Measurements from ENCODE around the gene SYT8.
A peak's percentile ranks its signal among the peaks of the same experiment; 100 is the strongest.

SYT8 gene

DNA sequence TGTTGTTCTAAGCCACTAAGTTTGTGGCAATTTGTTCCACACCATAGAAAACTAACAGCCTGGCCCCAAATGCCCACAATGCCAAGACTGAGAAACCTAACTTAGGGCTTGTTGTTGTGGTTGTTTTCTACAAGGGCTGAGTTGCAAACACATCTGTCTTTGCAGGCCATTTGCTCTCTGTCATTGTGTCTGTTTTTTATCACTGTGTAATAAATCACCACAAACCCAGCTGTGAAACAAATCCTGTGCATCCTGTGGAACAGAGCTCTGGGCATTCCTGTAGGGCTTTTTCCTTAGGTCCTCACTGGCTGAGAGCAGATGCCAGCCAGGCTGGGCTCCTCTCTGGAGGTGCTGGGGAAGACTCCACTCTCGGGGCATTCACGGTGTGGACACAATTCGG is 15.7 kb upstream of the SYT8 start:
- DNase-seq, result no peak

DNA sequence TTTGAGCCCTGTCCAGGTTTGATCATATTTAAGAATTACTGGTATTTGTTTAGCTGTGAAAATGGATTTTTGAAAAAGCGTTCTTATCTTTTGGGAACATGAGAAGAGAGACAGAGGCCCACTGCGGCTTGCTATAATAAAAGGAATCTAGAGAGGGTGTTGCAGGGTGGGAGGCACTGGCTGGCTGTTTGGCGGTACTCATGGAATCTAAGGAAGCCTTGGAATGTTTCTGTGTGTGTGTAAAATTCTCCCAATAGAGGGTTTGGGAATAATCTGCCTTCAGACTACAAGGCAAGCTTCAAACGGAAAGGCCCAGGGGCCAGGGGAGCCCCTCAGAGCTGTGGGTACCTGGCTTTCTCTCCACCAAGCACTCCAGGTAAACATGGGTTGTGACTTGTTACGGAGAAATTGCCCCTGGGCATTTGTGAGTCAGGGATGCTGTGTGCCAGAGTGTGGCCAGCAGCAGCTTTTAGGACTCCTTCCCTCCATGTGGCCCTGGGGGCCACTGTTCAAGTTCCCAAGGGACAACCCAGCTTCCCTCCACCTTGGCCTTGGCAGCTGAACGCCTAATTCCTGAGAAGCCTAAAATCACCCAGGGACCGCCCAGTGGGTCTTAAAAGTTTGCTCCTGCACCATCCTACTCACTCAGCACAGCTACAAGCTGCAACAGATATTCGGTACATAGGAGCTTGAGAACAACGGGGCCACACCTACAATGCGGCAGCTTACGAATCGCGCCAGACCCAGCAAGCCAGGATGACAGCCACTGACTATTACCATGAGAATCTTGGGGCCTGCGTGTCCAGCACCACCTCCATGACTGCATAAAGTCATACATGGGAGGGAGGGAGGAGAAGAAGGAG is 14.1 kb upstream of the SYT8 start:
- DNase-seq, result no peak

DNA sequence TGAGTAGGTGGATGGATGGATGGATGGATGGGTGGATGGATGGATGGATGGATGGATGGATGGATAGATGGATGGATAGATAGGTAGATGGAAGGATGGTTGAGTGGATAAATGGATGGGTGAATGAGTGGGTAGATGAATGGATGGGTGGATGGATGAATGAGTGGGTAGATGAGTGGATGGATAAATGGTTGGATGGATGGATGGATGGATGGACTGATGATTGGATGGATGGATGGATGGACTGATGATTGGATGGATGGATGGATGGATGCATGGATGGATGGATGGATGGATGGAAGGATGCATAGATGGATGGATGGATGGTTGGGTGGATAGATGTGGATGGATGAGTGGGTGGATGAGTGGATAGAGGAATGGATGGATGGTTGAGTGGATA is 13.2 kb upstream of the SYT8 start:
- DNase-seq, result no peak

GRCh38 chr11:1822648-1823375 is 12.0 kb upstream of the SYT8 start:
- no peak for DNase-seq

GRCh38 chr11:1823376-1824220 is 11.2 kb upstream of the SYT8 start:
- DNase-seq, result no peak

DNA sequence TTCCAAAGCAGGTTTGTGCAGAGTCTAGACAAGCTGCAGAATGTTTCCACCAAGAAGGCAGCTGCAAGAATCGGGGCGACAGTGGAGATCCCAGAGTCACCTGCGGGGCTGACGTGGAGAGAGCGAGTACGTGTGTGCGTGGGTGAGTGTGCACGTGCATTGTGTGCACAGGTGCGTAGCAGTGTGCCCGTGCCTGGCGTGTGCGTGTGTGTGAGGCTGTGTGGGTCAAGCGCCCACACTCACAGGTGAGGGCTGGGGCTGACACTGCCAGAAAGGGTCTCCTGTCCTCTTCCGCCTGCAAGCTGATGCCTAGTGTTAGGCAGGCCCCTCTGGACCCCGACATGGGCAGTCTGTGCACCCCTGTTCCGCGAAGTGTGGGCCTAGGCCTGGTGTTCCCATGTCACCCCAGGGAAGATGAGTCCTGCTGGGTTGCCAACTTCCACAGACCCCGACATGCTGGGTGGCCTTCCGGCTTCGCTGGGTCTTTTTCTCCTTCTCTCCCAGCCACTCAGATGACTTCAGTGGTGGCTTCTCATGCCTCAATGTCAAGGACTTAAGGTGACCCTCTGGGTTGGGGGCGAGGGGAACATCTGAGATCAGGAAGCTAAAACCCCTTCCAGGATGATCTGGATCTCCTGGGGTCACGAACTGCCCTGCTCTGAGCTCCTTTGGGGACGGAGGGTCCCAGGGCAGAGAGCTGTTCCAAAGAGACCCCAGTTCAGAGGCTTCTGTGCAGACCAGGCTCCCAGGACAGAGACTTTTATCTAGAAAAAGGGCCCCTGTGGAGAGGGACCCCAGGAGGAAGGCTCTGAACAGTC is 10.4 kb upstream of the SYT8 start:
- no peak for DNase-seq

GRCh38 chr11:1825039-1825740 is 9.6 kb upstream of the SYT8 start:
- no peak for DNase-seq

- no peak for DNase-seq
These were observed 8.9 kb upstream of the SYT8 start for GRCh38 chr11:1825785-1826451.

DNA sequence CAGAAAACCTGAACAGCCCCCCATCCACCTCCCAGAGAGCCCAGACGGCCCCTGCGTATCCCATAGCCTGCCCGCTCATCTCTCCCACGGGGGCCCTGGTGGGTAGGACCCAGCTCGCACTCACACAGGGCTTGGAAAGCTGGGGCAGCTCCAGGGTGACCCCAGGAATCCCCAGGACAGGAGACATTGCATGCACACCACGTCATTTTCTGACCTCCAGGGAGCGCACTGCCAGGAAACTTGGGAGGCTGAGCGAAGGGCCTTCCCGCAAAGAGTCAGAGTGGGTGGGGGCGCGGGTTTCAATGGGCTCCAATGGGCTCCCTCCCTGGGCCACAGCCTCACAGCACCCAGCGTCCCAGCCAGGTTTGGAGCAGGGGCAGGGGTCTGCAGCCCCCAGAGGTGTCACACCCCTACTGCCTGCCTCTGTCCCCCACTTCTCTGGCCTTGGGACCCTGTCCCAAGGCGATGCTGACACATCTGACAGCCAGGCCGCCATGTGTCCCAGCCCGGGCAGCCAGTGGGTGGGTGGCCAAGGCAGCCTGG is 8.2 kb upstream of the SYT8 start:
- no peak for DNase-seq

GRCh38 chr11:1827095-1827813 is 7.5 kb upstream of the SYT8 start:
- peak; percentile 5 for DNase-seq

DNA sequence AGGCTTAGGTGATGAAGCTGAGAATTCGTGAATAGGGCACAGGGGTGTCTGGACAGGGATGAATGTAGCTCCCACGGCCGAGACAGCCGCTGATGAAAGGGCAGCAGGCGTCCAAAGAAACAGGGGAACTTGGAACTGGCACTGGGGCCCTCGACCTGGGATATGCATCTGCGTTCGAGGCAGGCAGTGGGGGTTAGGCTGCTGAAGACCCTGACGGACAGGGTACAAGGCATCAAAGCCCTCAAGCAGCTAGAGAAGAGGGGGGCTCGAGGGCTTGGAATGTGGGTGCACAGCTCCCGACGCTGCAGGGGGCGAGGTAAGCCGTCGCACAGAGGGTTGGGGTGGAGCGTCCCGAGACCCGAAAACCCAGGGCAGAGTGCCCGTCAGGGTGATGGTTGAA is 6.9 kb upstream of the SYT8 start:
- DNase-seq, result no peak

DNA sequence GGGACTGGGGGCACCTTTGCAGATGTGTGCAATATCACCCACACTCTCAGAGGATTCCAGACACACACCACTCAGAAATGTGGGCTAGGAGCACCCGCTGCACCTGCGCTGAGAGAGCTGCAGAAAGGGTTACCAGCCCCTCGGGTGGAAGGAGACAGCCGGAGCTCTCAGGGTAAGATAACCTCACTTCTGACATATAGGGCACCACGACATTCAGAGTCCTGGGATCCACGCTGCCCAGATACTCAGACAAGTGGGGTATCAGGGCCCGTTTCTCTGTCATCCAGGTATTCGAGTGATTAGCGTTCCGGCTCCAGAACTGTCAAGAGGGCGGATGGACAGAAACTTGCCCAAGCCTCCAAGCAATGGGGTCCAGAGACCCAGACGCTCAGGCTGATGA is 6.2 kb upstream of the SYT8 start:
- DNase-seq, result no peak

GRCh38 chr11:1829039-1829820 is 5.6 kb upstream of the SYT8 start:
- no peak for DNase-seq

DNA sequence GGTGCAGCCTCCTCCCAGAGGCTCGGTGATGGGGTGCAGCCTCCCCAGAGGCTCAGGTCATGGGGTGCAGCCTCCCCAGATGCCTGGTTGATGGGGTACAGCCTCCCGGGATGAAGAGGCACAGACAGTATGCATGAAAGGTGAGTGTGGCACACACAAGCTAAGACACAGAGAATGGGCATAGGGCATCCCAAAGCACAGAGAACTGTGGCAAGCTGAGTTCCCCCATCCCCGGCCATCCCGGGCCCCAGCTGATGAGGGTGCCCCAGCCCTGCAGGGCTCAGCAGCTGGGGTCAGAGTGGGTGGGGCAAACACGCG is 4.8 kb upstream of the SYT8 start:
- DNase-seq, result no peak

DNA sequence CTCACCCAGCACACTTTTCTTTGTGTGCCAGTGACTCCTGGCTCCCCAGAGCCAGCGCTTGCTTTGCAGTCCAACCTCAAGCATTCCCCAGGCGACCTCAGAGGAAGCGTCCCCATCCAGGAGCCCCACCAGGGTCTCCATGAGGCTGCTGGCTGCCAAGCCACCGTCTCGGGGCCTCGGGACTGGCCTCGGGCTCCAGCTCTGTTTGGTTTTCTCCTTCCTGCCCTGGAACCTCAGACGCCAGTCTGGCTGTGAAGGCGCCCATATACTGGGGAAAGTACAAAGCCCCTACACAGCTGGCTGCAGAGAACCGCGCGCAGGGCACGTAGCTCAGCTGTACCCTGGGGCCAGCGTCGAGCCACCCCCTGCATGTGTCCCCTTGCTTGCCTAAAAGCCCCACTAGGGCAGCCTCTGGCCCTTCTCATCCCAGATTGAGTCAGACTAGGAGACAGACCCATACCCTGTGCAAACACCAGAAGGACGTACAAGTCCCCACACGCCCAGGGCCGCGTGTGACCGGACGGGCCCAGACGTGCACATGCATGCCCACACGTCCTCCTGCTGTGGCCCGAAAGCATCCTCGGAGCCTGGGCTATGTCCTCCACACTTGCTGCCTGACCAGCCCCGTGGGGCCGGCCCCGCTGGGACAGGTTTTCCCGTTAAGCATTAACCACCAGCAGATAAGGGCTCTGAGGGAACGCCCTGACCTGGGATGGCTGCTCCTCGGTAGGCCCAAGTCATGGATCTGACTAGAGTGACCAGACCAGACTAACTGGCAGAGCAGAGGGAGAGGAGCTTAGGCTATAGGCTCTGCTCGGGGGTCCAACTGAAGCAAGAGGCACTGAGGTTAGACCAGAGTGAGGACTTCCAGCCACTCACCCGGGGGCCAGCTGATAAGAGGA is 4.2 kb upstream of the SYT8 start:
- peak; percentile 52 for DNase-seq

DNA sequence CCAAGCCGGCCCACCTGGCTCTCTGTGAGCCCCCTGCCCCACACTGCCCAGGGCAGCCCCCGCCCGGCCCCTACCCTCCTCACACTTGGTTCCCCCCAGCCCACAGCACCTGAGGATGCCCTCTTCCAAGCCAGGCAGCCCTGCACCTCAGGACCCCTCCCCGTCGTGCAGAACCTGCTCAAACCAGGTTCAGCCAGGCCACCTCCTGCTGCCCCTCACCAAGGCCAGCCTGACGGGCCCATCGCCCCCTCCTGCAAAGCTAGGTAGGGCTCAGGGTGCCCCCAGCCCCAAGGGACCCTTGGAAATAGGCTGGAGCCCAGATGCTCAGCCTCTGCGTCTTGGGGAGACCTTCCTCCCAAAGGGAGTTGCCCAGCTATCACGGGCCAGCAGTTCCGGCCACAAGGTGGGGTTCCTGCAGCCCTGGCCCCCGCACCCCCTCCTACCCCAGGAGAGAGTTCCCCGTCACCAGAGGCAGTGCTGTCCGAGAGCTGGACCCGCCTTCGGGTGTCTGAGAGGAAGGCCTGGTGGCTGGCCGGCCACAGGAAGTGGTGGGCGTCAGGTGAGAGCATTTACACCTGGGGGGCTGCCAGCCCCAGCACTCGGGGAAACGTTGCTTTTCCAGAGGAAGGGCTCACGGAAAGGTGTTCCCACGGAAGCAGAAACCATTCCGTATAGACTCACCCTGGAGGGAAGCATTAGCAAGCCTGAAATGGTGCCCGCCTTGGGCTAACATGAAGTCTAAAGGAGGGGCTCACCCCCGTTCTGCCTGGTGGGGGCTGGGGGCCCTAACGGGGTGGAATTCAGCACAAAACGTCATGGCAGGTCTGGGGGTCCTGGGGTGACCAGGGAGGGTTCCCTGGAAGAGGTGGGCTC is 3.2 kb upstream of the SYT8 start:
- no peak for DNase-seq

GRCh38 chr11:1832211-1832919 is 2.4 kb upstream of the SYT8 start:
- no peak for DNase-seq
